OCI-LY3 (cell line): ENCODE results near the gene ACAD11.

Source experiments
- H2AFZ ChIP-seq: fragments of 200-600, 300-600 bp; shearing (Covaris generic); 2 replicates; pipeline ENCODE4 v1.6.0; 2014; ENCODE audit warnings: antibody characterized with exemption, low read depth, low read length
- H3K27ac ChIP-seq: fragments of 200-600, 300-600 bp; sonication (generic); 2 replicates; pipeline ENCODE4 v1.5.1; 2014; ENCODE audit warnings: mild to moderate bottlenecking, low read length, moderate library complexity, mixed read lengths
- H3K27me3 ChIP-seq: fragments of 200-600, 300-600 bp; sonication (generic); 2 replicates; pipeline ENCODE4 v1.6.1; 2014; ENCODE audit warnings: low read depth, low read length, mixed read lengths
- H3K36me3 ChIP-seq: fragments of 200-600, 300-600 bp; sonication (generic); replicated peaks from 2 replicates; pipeline ENCODE3; 2014; ENCODE audit warnings: low read depth, low read length, mixed read lengths
- H3K4me1 ChIP-seq: fragments of 300-600, 200-600 bp; sonication (generic); 2 replicates; pipeline ENCODE4 v1.6.1; 2014; ENCODE audit warnings: low read length, mixed read lengths
- H3K4me2 ChIP-seq: fragments of 200-600, 300-600 bp; sonication (generic); 2 replicates; pipeline ENCODE4 v1.6.1; 2014; ENCODE audit warnings: low read length, mixed read lengths
- H3K4me3 ChIP-seq: fragments of 300-600, 200-600 bp; sonication (generic); 2 replicates; pipeline ENCODE4 v1.5.1; 2014; ENCODE audit warnings: antibody characterized with exemption, mild to moderate bottlenecking, low read length, moderate library complexity
- H3K79me2 ChIP-seq: fragments of 300-600, 200-600 bp; shearing (Covaris generic); 2 replicates; pipeline ENCODE4 v1.6.1; 2014; ENCODE audit warnings: mild to moderate bottlenecking, low read length, mixed read lengths
- H3K9ac ChIP-seq: fragments of 300-600, 200-600 bp; shearing (Covaris generic); 2 replicates; pipeline ENCODE4 v1.6.0; 2014; ENCODE audit warnings: mild to moderate bottlenecking, low read length, moderate library complexity
- H3K9me3 ChIP-seq: fragments of 200-600, 300-600 bp; shearing (Covaris generic); 2 replicates; pipeline ENCODE4 v1.6.1; 2014; ENCODE audit warnings: low read length, mixed read lengths; ENCODE audit not compliant: insufficient read depth
- H4K20me1 ChIP-seq: fragments of 200-600, 300-600 bp; sonication (generic); 2 replicates; pipeline ENCODE4 v1.6.1; 2016; ENCODE audit warnings: low read length, mixed read lengths; ENCODE audit not compliant: insufficient read depth
- EZH2phosphoT487 ChIP-seq: fragments of 200-600 bp; shearing (Covaris generic); IDR thresholded peaks from 2 replicates; pipeline ENCODE4 v1.6.1; 2018; ENCODE audit warnings: antibody characterized with exemption, mixed run types, low read depth
- TF ChIP-seq, protein P1 (sequence below): fragments of 200-600, 300-600 bp; sonication (generic); IDR thresholded peaks from 2 replicates; pipeline ENCODE4 v1.5.1; 2014; ENCODE audit warnings: antibody characterized with exemption, low read length, low read depth

The ACAD11 gene

DNA sequence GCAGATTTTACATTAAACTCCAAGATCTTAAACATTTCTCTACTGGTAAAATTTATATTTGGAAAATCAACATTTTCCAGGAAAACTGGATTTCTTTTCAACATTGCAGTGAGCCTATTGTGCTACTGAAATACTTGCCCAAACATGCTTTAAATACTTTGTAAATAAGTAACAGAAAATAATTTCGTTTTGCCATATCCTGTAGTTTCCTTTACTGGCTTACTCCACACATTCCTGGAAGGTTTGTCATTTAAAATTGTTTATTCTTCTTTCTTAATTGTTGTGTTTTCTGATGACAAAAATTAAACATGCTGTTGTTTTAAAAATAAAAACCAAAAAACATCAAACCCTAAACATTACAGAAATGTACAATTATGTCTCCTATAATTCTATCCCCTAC is 22.0 kb downstream of the ACAD11 start:
- no peak overlapping the region for H2AFZ ChIP-seq
- TF ChIP-seq EZH2phosphoT487, result no peak
- no peaks in the 10 kb centered on the region for H3K9me3 ChIP-seq
- H3K36me3 ChIP-seq, result peaks cover 6% of the 10 kb centered on the region
- no peaks in the 10 kb centered on the region for H4K20me1 ChIP-seq
- no peak overlapping the region for H3K9ac ChIP-seq
- no peak overlapping the region for H3K4me3 ChIP-seq
- no peaks in the 10 kb centered on the region for H3K4me1 ChIP-seq
- H3K79me2 ChIP-seq, result no peaks in the 10 kb centered on the region
- no peak overlapping the region for H3K4me2 ChIP-seq
- no peaks in the 10 kb centered on the region for H3K27me3 ChIP-seq
- no peak overlapping the region for H3K27ac ChIP-seq

DNA sequence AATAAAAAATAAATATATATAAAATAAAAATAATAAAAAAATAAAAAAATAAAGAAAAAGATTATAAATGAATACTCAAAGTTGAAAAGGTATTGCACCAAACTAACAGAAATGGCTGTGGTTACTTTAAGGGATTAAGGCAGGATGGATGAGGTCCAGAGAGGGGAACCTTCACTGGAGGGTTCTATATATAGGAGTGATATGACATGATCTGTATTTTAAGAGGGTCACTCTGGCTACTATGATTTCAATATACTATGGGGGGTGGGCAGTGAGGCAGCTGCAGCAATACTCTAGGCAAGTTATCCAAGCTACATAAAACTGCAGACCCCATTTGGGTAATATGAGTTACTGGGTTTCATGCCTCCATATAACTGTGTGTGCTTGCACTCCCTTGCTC is 24.6 kb downstream of the ACAD11 start:
- Histone ChIP-seq H3K27me3 (no peaks in the 10 kb centered on the region), H3K79me2 (no peaks in the 10 kb centered on the region), H3K36me3 (peaks cover 6% of the 10 kb centered on the region), H3K4me2 (no peak overlapping the region), H2AFZ (no peak overlapping the region), H3K4me3 (no peak overlapping the region), H3K4me1 (no peaks in the 10 kb centered on the region), H3K9me3 (no peaks in the 10 kb centered on the region), H3K27ac (no peak overlapping the region), H3K9ac (no peak overlapping the region), H4K20me1 (no peaks in the 10 kb centered on the region)
- TF ChIP-seq EZH2phosphoT487, result no peak
- TF ChIP-seq, protein P1, sequence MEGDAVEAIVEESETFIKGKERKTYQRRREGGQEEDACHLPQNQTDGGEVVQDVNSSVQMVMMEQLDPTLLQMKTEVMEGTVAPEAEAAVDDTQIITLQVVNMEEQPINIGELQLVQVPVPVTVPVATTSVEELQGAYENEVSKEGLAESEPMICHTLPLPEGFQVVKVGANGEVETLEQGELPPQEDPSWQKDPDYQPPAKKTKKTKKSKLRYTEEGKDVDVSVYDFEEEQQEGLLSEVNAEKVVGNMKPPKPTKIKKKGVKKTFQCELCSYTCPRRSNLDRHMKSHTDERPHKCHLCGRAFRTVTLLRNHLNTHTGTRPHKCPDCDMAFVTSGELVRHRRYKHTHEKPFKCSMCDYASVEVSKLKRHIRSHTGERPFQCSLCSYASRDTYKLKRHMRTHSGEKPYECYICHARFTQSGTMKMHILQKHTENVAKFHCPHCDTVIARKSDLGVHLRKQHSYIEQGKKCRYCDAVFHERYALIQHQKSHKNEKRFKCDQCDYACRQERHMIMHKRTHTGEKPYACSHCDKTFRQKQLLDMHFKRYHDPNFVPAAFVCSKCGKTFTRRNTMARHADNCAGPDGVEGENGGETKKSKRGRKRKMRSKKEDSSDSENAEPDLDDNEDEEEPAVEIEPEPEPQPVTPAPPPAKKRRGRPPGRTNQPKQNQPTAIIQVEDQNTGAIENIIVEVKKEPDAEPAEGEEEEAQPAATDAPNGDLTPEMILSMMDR, result no peak

DNA sequence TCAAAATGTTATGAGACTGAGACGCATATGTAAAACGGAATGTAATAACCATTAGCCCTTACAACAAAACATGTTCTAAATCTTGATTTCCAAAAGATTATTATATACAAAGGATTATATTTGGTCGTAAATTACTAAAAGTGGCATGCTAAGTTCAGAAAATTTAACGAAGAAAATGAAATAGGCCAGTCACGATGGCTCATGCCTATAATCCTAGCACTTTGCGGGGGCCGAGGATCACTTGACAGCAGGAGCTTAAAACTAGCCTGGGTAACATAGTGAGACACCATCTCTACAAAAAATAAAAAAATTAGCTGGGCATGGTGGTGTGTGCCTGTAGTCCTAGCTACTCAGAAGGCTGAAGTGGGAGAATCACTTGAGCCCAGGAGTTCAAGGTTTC is 29.0 kb downstream of the ACAD11 start:
- H3K9ac ChIP-seq, result no peak overlapping the region
- peaks cover 8% of the 10 kb centered on the region for H3K4me1 ChIP-seq
- H2AFZ ChIP-seq, result no peak overlapping the region
- H3K4me3 ChIP-seq, result no peak overlapping the region
- H3K27me3 ChIP-seq, result no peaks in the 10 kb centered on the region
- no peak overlapping the region for H3K4me2 ChIP-seq
- peaks cover 11% of the 10 kb centered on the region for H3K36me3 ChIP-seq
- no peaks in the 10 kb centered on the region for H3K9me3 ChIP-seq
- TF ChIP-seq, protein P1, result no peak
- no peak for TF ChIP-seq EZH2phosphoT487
- no peaks in the 10 kb centered on the region for H3K79me2 ChIP-seq
- H3K27ac ChIP-seq, result no peak overlapping the region
- no peaks in the 10 kb centered on the region for H4K20me1 ChIP-seq

DNA sequence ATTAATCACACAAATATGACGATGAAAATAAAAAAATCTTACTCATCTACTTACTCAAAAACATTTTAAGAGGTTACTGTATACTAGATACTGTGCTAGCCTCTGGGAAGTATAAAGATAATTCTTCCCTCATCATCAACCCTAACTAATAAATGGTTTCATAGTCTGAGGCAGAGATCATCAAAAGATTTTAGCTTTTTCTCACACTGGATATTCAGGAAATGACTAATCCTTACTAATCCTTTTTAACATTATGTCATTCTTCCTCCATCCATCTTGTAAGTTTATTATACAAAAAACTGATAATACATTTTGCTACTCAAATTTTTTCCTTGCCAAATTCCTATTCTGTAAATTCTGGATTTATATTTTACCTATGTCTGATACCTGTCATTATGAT is 29.7 kb downstream of the ACAD11 start:
- Histone ChIP-seq H3K27me3 (no peaks in the 10 kb centered on the region), H2AFZ (no peak overlapping the region), H3K36me3 (peaks cover 11% of the 10 kb centered on the region), H3K4me3 (no peak overlapping the region), H3K27ac (no peak overlapping the region), H3K79me2 (no peaks in the 10 kb centered on the region), H3K9me3 (no peaks in the 10 kb centered on the region), H4K20me1 (no peaks in the 10 kb centered on the region), H3K4me2 (no peak overlapping the region), H3K9ac (no peak overlapping the region), H3K4me1 (peaks cover 11% of the 10 kb centered on the region)
- no peak for TF ChIP-seq EZH2phosphoT487
- TF ChIP-seq, protein P1, result no peak

DNA sequence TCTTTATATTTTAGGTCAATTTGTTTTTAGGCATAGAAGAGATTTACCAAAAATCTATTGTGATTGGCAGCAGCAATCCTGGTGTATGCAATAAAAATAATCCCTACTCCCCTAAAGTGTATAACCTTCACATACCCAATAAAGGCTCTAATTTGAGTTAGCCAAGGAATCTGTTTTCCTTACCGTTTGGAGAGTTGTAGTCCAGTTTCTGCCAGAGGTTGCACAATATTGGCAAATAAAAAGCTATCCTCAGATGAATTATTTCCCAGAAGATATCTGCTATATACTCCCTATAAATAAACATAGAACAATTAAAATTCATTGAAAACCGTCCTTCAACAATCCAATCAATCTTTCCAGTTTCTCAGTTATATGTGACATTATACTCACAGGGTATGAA is 31.5 kb downstream of the ACAD11 start:
- Histone ChIP-seq H3K9me3 (no peaks in the 10 kb centered on the region), H3K36me3 (peaks cover 11% of the 10 kb centered on the region), H3K4me2 (no peak overlapping the region), H3K27ac (no peak overlapping the region), H3K9ac (no peak overlapping the region), H3K4me3 (no peak overlapping the region), H3K27me3 (no peaks in the 10 kb centered on the region), H3K79me2 (no peaks in the 10 kb centered on the region), H2AFZ (no peak overlapping the region), H3K4me1 (peaks cover 11% of the 10 kb centered on the region), H4K20me1 (no peaks in the 10 kb centered on the region)
- TF ChIP-seq, protein P1, result no peak
- no peak for TF ChIP-seq EZH2phosphoT487
